Measurements from ENCODE around the gene DYNC2LI1.

- TF ChIP-seq POLR2A (IDR thresholded peaks at IDR 0.05): no peak
- TF ChIP-seq, protein P1, sequence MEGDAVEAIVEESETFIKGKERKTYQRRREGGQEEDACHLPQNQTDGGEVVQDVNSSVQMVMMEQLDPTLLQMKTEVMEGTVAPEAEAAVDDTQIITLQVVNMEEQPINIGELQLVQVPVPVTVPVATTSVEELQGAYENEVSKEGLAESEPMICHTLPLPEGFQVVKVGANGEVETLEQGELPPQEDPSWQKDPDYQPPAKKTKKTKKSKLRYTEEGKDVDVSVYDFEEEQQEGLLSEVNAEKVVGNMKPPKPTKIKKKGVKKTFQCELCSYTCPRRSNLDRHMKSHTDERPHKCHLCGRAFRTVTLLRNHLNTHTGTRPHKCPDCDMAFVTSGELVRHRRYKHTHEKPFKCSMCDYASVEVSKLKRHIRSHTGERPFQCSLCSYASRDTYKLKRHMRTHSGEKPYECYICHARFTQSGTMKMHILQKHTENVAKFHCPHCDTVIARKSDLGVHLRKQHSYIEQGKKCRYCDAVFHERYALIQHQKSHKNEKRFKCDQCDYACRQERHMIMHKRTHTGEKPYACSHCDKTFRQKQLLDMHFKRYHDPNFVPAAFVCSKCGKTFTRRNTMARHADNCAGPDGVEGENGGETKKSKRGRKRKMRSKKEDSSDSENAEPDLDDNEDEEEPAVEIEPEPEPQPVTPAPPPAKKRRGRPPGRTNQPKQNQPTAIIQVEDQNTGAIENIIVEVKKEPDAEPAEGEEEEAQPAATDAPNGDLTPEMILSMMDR (IDR thresholded peaks at IDR 0.05): no peak
Observed at GRCh38 chr2:43736637-43737036, 37.2 kb upstream of the DYNC2LI1 start.
